ENCODE measurements around the gene ALG8. TPM values are rescaled to one million over a fixed set of nuclear protein-coding genes. Genes with fewer than 3 reads are reported as not detected.

Gene ALG8
- total RNA-seq, 4 donors from 2014 or later: 13.8 to 18.3 (median 17.0) TPM

DNA sequence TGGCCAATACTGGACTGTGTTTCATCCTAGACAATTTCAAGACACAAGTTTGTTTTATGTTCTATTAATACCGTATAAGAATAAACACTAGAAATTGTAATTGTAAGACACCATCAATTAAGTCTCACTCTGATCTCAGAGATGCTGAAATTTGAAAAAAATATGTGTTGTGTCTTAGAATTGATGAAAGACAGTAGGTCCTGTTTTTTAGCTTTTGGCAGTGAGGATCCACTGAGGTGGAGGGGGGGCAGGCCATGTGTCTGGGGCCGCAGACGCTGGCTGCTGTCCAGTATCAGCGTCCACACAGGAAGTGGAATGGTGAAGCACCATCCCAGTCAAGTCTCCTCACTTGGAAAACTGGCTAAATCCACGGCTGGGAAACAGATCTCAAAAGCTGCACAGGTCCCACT lies 22.5 kb upstream of the ALG8 start:
- WGBS, 2 donors: 32 to 43% methylated on average over 5 of the region's 5 CpGs
- H3K4me3 ChIP-seq (ENCODE audit: low read depth, poor library complexity, severe bottlenecking): no peak overlapping the region
- intact Hi-C loops (cut with DNase I; ENCODE audit: low total_unique reads): no loop called here
- TF ChIP-seq, protein P1, sequence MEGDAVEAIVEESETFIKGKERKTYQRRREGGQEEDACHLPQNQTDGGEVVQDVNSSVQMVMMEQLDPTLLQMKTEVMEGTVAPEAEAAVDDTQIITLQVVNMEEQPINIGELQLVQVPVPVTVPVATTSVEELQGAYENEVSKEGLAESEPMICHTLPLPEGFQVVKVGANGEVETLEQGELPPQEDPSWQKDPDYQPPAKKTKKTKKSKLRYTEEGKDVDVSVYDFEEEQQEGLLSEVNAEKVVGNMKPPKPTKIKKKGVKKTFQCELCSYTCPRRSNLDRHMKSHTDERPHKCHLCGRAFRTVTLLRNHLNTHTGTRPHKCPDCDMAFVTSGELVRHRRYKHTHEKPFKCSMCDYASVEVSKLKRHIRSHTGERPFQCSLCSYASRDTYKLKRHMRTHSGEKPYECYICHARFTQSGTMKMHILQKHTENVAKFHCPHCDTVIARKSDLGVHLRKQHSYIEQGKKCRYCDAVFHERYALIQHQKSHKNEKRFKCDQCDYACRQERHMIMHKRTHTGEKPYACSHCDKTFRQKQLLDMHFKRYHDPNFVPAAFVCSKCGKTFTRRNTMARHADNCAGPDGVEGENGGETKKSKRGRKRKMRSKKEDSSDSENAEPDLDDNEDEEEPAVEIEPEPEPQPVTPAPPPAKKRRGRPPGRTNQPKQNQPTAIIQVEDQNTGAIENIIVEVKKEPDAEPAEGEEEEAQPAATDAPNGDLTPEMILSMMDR (IDR thresholded peaks at IDR 0.05): no peak
- no peak for TF ChIP-seq POLR2A (IDR thresholded peaks at IDR 0.05)
- DNase-seq (ENCODE audit: low spot score in 2 of 2): no peak

DNA sequence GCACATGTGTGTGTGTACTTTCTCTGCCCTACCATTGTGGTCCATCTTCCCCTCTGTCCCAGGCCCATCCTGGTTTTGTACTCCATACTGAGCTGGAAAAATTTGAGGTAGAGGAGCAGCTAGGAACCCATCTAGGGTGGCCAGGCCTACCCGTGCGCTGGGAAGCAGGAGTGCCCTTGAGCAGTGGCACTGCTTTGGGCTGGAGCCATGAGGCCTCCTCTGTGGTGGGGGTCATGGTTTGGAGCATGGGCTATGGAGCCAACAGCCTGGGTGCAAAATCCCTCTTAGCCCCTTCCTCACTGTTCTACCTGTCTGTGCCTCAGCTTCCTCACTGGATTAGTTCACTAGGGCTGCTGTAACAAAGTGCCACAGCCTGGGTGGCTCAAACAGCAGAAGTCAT lies 21.9 kb upstream of the ALG8 start:
- no peak overlapping the region for H3K4me3 ChIP-seq (ENCODE audit: low read depth, poor library complexity, severe bottlenecking)
- DNase-seq (ENCODE audit: low spot score in 2 of 2): no peak
- intact Hi-C loops (cut with DNase I; ENCODE audit: low total_unique reads): no loop called here
- WGBS, 2 donors: 91 to 100% methylated on average over 2 of the region's 2 CpGs
- TF ChIP-seq, protein P1 (IDR thresholded peaks at IDR 0.05): no peak
- TF ChIP-seq POLR2A (IDR thresholded peaks at IDR 0.05): no peak

DNA sequence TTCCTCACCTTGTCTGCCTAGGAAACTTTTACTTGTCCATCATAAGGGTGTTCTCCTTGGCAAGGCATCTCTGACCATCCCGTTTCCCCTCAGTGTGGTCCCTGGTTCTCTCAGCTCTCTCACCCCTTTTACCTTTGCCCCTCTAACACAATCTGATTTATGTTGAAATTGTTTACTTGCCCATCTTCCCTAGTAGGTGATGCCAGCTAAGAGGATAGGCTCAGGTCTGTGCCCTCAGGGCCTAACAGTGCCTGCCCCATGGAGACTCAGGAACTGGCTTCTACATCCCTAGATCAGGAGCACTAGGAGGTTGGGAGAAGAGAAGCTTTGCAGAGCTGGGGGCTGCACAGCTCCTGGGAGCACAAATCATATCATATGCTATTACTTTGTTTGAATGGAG lies 21.1 kb upstream of the ALG8 start:
- no peak overlapping the region for H3K4me3 ChIP-seq (ENCODE audit: low read depth, poor library complexity, severe bottlenecking)
- DNase-seq (ENCODE audit: low spot score in 2 of 2): no peak
- no peak for TF ChIP-seq POLR2A (IDR thresholded peaks at IDR 0.05)
- TF ChIP-seq, protein P1 (IDR thresholded peaks at IDR 0.05): no peak
- intact Hi-C loops (cut with DNase I; ENCODE audit: low total_unique reads): no loop called here
- 97 to 100% methylated on average over 1 of the region's 1 CpG for WGBS, 2 donors

DNA sequence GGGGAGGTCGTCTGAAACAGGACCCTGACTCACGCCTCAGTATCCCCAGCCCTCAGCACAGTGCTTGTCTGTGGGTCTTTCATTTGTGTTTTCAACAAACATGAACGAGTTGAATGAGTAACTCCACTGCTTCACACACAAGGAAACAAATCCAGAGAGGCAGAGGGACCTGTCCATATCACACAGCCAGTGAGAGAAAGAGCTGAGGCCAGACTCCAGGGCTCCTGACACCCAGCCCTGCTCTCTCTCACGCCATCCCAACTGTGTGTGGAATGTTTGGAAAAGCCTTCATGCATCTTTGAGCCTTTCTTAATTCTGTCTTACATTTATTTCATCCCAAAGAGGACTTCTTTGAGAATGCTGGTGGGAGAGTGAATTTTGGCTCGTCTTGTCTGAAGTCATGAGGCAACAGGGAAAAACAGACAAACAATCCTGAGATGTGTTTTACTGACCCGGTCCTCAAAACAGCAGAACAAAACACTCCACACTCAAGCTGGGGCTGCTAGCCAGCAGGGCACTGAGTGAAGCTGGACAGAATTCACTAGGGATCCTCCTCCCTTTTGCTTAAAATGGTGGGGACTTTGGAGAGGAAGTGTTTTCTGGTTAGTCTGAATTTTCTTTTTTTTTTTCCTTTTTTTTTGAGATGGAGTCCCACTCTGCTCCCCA lies 19.7 kb upstream of the ALG8 start:
- WGBS, 2 donors: 60 to 68% methylated on average over 6 of the region's 6 CpGs
- intact Hi-C loops (cut with DNase I; ENCODE audit: low total_unique reads): no loop called here
- no peak for DNase-seq (ENCODE audit: low spot score in 2 of 2)
- H3K4me3 ChIP-seq (ENCODE audit: low read depth, poor library complexity, severe bottlenecking): no peak overlapping the region
- no peak for TF ChIP-seq POLR2A (IDR thresholded peaks at IDR 0.05)
- TF ChIP-seq, protein P1 (IDR thresholded peaks at IDR 0.05): no peak

DNA sequence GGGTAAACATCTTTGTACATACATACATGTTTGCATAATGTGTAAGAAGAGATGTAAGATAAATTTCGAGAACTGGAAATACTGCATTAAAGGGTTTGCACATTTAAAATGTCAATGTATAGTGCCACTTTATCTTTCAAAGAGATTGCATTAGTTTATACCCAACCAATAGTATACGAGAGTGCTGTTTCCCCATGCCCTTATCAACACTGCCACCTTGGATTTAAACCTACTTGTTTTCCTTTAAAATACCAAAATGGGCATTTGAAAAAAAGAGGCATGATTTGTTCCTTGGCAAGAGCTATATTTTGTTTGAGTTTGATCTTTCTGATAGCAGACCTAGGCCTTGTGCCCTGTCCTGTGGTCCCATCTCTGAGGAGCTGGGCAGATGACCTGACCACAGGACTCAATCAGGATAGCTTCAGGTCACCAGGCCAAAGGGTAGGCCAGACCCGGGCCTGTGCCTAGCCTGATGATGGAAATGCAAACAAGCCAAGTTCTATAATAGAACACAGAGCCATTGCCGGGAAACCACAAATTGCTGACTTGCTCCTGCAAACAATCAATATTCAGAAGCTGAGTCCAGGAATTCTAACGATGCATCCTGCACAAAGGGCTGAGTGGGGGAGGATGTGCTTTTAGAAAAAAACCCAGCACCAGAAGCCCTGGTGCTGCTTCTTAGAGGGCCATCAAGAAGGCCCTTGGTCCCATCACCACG lies 16.9 kb upstream of the ALG8 start:
- no peak for DNase-seq (ENCODE audit: low spot score in 2 of 2)
- TF ChIP-seq, protein P1 (IDR thresholded peaks at IDR 0.05): no peak
- TF ChIP-seq POLR2A (IDR thresholded peaks at IDR 0.05): no peak
- intact Hi-C loops (cut with DNase I; ENCODE audit: low total_unique reads): no loop called here
- 60 to 65% methylated on average over 6 of the region's 6 CpGs for WGBS, 2 donors
- H3K4me3 ChIP-seq (ENCODE audit: low read depth, poor library complexity, severe bottlenecking): no peak overlapping the region
